ENCODE measurements around the gene C19orf53.
"Not testable (repeated sequence)": the region's sequence is repeated elsewhere in the genome, so short reads cannot be mapped to it uniquely, and the experiment has no call there.

Gene C19orf53

GRCh38 chr19:13764101-13764807 is 10.0 kb upstream of the C19orf53 start, which contains the start of gene MRI1:
Gene MRI1 (plus strand): TSS chr19:13764522. CDS start chr19:13764589, 67 bp downstream.
- peak; percentile 45 for DNase-seq

- peak; percentile 26 for DNase-seq
These were observed 9.3 kb upstream of the C19orf53 start for GRCh38 chr19:13764821-13765394.

GRCh38 chr19:13765395-13766094 is 8.7 kb upstream of the C19orf53 start:
- no peak for DNase-seq

DNA sequence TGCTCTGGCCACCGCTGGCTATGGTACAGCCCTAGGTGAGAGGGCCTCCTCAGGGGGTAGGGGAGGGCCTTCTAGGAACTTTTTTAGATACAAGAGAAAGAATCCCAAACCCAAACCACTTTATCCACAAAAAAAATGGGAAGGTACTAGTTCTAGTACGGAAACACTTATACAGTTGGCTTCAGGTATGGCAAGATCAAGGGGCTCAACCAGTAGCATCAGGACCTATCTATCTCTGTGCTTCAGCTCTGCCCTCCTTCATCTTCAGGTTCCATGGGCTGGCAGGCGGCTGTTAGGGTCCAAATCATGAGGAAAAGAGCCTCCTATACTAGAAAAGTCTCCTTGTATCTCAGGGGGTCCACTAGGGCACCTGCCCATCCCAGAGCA is 8.2 kb upstream of the C19orf53 start:
- DNase-seq = no peak

DNA sequence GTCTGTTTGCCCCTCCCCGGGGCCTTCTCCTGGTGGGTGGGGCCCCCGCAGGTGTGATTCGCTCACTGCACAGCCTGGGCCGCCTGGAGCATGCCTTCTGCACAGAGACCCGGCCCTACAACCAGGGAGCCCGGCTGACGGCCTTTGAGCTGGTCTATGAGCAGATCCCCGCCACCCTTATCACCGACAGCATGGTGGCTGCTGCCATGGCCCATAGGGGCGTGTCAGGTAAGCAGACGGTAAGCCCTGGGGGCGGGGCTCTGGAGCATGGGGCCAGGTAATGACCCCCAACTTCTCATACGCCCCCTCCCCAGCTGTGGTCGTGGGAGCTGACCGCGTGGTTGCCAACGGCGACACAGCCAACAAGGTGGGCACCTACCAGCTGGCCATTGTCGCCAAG is 5.7 kb upstream of the C19orf53 start:
- DNase-seq = no peak

GRCh38 chr19:13770013-13770635 is 4.1 kb upstream of the C19orf53 start:
- DNase-seq = no peak

DNA sequence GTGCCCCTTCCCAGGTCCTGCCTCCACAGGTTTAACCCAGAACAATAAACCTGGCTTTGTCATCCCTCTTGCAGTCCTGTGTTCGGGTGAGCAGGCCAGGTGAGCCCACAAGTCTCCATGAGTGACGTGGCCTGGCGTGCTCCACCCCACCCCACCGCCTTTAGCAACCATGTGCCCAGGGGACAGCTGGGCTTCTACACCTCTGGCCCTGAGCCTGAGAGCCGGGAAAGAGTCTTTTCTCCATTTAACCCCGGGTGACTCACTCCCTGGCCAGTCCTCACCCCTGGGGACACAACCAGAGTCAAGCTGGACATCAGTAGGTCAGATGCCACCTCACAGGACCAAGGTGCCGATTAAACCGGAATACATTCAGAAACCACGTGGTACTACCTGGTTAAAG is 4.1 kb downstream of the C19orf53 start:
- no peak for DNase-seq

DNA sequence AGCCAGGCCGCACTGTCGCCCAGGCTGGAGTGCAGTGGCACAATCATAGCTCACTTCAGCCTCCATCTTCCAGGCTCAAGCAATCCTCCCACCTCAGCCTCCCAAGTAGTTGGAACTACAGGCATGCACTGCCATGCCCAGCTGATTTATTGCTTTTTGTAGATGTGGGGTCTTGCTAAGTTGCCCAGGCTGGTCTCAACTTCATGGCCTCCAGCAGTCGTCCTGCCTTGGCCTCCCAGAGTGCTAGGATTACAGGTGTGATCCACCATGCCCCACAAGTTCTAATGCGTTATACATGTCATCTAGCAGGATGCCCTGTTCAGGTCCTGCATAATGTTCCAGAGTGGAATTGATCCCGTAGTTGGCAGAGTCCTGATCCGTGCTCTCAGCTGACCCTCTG is 4.6 kb downstream of the C19orf53 start:
- DNase-seq = no peak

GRCh38 chr19:13779794-13780193 is 5.5 kb downstream of the C19orf53 start:
- not testable (repeated sequence) for DNase-seq

- DNase-seq = no peak
These were observed 7.3 kb downstream of the C19orf53 start for GRCh38 chr19:13781547-13781946.

DNA sequence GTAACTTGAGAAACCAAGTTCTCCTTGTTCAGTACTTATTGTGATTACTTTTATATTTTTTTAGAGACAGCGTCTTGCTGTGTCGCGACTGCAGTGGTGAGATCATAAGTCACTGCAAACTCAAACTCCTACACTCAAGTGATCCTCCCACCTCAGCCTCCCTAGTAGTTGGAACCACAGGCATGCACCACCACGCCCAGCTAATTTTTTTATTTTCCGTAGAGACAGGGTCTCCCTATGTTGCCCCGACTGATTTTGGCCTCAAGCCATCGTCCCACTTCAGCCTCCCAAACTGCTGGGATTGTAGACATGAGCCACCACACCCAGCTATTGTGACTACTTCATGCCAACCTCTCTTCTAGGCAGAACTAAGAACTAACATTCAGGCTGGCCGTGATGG is 8.3 kb downstream of the C19orf53 start:
- no peak for DNase-seq

- DNase-seq = no peak
These were observed 9.6 kb downstream of the C19orf53 start for GRCh38 chr19:13783565-13784500.

DNA sequence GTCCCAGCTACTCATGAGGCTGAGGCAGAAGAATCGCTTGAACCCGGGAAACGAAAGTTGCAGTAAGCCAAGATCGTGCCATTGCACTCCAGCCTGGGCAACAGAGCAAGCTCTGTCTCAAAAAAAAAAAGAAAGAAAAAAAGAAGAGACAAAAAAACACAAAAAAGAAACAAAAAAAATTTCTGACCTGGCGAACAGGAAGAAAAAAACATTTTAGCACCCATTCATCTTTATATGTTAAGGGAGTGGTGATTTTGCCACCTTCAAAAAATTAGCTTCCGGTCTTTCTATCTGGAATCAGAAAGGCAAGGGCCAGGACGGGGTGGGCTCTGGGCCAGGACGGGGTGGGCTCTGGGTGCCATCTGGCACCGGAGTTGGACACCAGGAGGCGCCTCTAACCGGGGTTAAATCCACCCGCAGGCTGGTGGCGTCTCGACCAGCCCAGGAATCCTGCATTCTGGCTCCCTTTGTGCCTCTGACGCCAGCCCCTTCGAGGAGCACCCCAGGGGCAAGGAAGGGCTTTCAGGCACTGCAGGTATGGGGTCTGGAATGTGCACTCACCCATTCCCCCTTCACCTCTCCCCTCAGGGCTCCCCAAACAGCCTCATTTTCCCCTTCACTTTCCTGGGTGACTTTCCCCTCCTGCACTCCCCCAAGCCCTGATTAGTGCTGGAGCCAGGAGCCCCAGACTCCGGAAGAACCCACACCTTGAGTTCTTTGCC is 10.6 kb downstream of the C19orf53 start:
- DNase-seq = peak; percentile 57

DNA sequence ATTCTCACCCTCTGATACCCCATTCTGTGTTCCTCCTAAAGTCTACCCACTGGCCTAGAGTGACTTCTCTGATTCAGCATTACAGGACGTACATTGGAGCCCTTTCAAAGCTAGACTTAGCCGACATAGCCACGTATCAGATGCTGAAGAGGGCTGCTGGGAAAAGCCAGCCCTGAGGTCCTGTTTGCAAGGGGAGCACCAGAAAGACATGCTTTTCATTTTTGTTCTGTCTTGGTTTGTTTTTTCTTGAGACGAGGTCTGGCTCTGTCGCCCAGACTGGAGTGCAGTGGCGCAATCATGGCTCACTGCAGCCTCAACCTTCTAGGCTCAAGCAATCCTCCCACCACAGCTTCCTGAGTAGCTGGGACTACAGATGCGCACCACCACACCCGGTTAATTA is 14.7 kb downstream of the C19orf53 start:
- peak; percentile 50 for DNase-seq

DNA sequence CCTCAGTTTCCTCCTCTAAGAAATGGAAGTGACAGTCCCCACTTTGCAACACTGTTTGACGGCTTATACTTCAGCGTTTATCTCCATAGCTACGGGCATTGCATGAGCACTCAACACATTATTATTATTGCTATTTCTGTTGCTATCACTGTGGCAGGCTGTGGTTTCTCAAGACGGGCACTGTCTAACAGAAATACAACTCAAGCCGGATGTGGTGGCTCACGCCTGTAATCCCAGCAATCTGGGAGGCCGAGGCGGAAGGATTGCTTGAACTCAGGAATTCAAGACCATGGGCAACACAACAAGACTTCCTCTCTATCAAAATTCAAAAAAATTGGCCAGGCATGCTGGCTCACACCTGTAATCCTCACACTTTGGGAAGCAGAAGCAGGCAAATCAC is 16.1 kb downstream of the C19orf53 start:
- DNase-seq = peak; percentile 40

GRCh38 chr19:13793317-13793716 is 19.1 kb downstream of the C19orf53 start:
- not testable (repeated sequence) for DNase-seq

- DNase-seq = peak; percentile 27
These were observed 20.1 kb downstream of the C19orf53 start for GRCh38 chr19:13794398-13794756.

DNA sequence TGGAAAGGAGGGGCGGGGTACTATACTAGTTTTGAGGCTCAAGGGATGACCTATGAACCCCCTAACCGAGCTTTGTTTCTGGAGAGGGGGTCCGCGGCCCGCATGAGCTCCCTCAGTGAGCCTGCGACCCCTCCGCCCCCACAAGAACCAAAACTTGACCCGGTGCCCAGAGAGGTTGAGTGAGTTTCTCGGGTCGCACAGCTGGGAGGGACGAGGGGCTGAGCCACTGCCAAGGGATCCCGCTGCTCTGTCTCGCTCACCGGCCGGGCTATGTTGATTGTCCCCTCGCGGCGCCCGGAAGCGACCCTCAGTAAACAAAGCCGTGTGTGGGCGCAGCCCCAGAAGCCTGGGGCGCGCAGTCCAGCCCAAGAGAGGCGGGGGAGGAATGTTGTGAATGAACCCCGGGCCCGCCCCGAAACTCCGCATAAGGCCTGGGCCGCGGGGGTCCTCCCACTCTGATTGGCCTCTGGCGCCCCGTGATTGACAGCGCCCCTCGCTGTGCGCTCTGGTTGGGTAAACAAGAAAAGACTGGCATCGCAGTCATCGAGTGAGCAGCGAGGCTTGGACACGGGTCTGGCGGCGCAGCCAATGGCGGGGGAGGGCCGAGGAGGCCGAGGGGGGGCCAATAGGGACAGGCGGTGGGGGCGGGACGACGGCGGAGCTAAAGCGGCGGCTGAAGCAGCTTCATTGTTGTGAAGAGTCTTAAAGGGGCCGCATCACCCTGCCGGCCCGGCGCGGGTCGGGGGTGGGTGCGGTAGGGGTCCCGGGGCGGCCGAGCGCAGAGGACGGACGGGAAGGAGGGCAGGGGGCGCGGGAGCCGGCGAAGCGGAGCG is 20.7 kb downstream of the C19orf53 start, which contains the start of gene ZSWIM4:
Gene ZSWIM4, plus strand, starts transcription at position 687 of the 833 bp plus-strand sequence. CDS start 206 bp downstream, outside the sequence.
- DNase-seq = peak; percentile 80

DNA sequence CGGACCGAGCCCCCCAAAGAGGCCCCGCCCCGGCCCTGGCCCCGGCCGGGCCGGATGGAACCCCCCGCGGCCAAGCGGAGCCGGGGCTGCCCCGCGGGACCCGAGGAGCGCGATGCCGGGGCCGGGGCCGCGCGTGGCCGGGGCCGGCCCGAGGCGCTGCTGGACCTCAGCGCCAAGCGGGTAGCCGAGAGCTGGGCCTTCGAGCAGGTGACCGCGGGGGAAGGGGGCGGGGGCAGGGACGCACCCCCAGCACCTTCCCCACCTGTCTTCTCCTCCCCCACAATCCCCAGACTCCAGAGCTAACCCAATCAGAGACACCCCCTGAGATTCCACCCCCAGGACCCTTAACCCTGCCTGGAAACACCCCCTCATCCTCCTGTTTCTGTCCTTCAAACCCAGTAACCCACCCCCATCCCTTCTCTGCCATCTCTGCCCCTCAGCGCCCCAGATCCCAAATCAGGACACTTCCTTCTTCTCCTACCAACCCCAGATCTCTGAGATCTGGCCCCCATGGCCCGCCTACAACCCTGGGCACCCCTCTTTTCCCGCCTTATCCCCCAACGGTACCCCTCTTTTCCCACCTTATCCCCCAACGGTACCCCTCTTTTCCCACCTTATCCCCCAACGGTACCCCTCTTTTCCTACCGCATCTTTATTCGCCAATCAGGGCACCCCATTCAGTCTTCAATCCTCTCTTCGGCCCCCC is 21.5 kb downstream of the C19orf53 start:
- DNase-seq = no peak

Measured in central memory CD4-positive, alpha-beta T cell (primary cell).